ENCODE data around the gene MFSD1.

The MFSD1 gene

DNA sequence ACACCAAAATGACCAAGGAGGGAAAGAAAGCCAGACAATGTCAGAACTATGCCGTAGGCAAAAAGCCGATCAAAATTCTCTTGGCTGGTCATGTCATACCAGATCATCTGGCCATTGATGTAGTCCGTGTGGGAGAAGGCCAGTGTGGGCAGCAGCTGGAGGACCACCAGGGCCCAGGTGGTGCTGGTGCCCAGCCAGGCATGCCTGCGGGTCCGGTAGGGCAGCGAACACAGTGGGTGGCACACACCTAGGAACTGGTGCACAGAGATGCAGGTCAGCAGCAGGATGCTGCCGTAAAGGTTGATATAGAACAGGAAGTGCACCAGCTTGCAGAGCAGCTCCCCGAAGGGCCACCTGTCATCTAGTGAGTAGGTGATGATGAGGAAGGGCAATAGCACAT lies 39.5 kb downstream of the MFSD1 start:
- TF ChIP-seq OSR1 (CRISPR knock-in tag; IDR thresholded peaks at IDR 0.05) (no peak), TOX (CRISPR knock-in tag; IDR thresholded peaks at IDR 0.05; ENCODE audit: borderline replicate concordance) (no peak), ESRRG (CRISPR knock-in tag; IDR thresholded peaks at IDR 0.05) (no peak), SNAI2 (CRISPR knock-in tag; IDR thresholded peaks at IDR 0.05) (no peak), PPARA (CRISPR knock-in tag; IDR thresholded peaks at IDR 0.05; ENCODE audit: borderline replicate concordance) (no peak), ARNTL (CRISPR knock-in tag; IDR thresholded peaks at IDR 0.05; ENCODE audit: borderline replicate concordance, low read depth) (no peak), ZNF70 (CRISPR knock-in tag; IDR thresholded peaks at IDR 0.05) (no peak)
- TF ChIP-seq, protein P1, sequence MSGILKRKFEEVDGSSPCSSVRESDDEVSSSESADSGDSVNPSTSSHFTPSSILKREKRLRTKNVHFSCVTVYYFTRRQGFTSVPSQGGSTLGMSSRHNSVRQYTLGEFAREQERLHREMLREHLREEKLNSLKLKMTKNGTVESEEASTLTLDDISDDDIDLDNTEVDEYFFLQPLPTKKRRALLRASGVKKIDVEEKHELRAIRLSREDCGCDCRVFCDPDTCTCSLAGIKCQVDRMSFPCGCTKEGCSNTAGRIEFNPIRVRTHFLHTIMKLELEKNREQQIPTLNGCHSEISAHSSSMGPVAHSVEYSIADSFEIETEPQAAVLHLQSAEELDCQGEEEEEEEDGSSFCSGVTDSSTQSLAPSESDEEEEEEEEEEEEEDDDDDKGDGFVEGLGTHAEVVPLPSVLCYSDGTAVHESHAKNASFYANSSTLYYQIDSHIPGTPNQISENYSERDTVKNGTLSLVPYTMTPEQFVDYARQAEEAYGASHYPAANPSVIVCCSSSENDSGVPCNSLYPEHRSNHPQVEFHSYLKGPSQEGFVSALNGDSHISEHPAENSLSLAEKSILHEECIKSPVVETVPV (CRISPR knock-in tag; IDR thresholded peaks at IDR 0.05): no peak
- TF ChIP-seq, protein P2, sequence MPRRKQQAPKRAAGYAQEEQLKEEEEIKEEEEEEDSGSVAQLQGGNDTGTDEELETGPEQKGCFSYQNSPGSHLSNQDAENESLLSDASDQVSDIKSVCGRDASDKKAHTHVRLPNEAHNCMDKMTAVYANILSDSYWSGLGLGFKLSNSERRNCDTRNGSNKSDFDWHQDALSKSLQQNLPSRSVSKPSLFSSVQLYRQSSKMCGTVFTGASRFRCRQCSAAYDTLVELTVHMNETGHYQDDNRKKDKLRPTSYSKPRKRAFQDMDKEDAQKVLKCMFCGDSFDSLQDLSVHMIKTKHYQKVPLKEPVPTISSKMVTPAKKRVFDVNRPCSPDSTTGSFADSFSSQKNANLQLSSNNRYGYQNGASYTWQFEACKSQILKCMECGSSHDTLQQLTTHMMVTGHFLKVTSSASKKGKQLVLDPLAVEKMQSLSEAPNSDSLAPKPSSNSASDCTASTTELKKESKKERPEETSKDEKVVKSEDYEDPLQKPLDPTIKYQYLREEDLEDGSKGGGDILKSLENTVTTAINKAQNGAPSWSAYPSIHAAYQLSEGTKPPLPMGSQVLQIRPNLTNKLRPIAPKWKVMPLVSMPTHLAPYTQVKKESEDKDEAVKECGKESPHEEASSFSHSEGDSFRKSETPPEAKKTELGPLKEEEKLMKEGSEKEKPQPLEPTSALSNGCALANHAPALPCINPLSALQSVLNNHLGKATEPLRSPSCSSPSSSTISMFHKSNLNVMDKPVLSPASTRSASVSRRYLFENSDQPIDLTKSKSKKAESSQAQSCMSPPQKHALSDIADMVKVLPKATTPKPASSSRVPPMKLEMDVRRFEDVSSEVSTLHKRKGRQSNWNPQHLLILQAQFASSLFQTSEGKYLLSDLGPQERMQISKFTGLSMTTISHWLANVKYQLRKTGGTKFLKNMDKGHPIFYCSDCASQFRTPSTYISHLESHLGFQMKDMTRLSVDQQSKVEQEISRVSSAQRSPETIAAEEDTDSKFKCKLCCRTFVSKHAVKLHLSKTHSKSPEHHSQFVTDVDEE (CRISPR knock-in tag; IDR thresholded peaks at IDR 0.05): no peak
- TF ChIP-seq, protein P3, sequence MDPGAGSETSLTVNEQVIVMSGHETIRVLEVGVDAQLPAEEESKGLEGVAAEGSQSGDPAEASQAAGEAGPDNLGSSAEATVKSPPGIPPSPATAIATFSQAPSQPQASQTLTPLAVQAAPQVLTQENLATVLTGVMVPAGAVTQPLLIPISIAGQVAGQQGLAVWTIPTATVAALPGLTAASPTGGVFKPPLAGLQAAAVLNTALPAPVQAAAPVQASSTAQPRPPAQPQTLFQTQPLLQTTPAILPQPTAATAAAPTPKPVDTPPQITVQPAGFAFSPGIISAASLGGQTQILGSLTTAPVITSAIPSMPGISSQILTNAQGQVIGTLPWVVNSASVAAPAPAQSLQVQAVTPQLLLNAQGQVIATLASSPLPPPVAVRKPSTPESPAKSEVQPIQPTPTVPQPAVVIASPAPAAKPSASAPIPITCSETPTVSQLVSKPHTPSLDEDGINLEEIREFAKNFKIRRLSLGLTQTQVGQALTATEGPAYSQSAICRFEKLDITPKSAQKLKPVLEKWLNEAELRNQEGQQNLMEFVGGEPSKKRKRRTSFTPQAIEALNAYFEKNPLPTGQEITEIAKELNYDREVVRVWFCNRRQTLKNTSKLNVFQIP (CRISPR knock-in tag; IDR thresholded peaks at IDR 0.05; ENCODE audit: borderline replicate concordance, low read depth): no peak
- TF ChIP-seq, protein P4, sequence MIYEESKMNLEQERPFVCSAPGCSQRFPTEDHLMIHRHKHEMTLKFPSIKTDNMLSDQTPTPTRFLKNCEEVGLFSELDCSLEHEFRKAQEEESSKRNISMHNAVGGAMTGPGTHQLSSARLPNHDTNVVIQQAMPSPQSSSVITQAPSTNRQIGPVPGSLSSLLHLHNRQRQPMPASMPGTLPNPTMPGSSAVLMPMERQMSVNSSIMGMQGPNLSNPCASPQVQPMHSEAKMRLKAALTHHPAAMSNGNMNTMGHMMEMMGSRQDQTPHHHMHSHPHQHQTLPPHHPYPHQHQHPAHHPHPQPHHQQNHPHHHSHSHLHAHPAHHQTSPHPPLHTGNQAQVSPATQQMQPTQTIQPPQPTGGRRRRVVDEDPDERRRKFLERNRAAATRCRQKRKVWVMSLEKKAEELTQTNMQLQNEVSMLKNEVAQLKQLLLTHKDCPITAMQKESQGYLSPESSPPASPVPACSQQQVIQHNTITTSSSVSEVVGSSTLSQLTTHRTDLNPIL (CRISPR knock-in tag; IDR thresholded peaks at IDR 0.05; ENCODE audit: low read depth): no peak
- no peak for ATAC-seq

DNA sequence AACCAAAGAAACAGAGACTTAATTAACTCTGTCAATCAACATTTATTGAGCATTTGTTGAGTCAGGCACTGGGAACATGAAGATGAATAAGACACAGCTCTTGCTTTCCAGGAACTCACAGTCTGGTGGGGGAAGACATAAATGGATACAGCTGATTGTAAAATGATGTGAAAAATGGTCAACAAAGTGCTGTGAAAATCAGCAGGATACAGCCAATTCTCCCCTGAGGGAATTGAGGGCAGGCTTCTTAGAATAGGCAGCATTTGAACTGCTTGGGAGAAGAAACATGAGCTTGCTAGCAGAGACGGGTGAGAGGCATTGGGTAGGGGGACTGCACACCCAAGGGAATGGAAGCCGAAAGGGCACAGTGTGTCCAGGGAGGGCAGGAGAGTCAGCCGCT lies 41.1 kb downstream of the MFSD1 start:
- no peak for ATAC-seq
- no peak for TF ChIP-seq CSDC2 (CRISPR knock-in tag; IDR thresholded peaks at IDR 0.05)
- TF ChIP-seq BACH2 (CRISPR knock-in tag; IDR thresholded peaks at IDR 0.05; ENCODE audit: borderline replicate concordance): no peak
- TF ChIP-seq, protein P4 (CRISPR knock-in tag; IDR thresholded peaks at IDR 0.05; ENCODE audit: low read depth): no peak
- no peak for TF ChIP-seq ZNF8 (CRISPR knock-in tag; IDR thresholded peaks at IDR 0.05)
- TF ChIP-seq ZFP30 (CRISPR knock-in tag; IDR thresholded peaks at IDR 0.05): no peak
- no peak for TF ChIP-seq PPARA (CRISPR knock-in tag; IDR thresholded peaks at IDR 0.05; ENCODE audit: borderline replicate concordance)
- no peak for TF ChIP-seq OSR1 (CRISPR knock-in tag; IDR thresholded peaks at IDR 0.05)
- TF ChIP-seq, protein P2 (CRISPR knock-in tag; IDR thresholded peaks at IDR 0.05): no peak
- no peak for TF ChIP-seq SNAI2 (CRISPR knock-in tag; IDR thresholded peaks at IDR 0.05)
- TF ChIP-seq ZFP3 (CRISPR knock-in tag; IDR thresholded peaks at IDR 0.05): no peak
- TF ChIP-seq, protein P5, sequence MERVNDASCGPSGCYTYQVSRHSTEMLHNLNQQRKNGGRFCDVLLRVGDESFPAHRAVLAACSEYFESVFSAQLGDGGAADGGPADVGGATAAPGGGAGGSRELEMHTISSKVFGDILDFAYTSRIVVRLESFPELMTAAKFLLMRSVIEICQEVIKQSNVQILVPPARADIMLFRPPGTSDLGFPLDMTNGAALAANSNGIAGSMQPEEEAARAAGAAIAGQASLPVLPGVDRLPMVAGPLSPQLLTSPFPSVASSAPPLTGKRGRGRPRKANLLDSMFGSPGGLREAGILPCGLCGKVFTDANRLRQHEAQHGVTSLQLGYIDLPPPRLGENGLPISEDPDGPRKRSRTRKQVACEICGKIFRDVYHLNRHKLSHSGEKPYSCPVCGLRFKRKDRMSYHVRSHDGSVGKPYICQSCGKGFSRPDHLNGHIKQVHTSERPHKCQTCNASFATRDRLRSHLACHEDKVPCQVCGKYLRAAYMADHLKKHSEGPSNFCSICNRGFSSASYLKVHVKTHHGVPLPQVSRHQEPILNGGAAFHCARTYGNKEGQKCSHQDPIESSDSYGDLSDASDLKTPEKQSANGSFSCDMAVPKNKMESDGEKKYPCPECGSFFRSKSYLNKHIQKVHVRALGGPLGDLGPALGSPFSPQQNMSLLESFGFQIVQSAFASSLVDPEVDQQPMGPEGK (CRISPR knock-in tag; IDR thresholded peaks at IDR 0.05; ENCODE audit: borderline replicate concordance): no peak
- no peak for TF ChIP-seq ARNTL (CRISPR knock-in tag; IDR thresholded peaks at IDR 0.05; ENCODE audit: borderline replicate concordance, low read depth)
